Measurements from ENCODE around the gene KIF1C.

KIF1C gene

DNA sequence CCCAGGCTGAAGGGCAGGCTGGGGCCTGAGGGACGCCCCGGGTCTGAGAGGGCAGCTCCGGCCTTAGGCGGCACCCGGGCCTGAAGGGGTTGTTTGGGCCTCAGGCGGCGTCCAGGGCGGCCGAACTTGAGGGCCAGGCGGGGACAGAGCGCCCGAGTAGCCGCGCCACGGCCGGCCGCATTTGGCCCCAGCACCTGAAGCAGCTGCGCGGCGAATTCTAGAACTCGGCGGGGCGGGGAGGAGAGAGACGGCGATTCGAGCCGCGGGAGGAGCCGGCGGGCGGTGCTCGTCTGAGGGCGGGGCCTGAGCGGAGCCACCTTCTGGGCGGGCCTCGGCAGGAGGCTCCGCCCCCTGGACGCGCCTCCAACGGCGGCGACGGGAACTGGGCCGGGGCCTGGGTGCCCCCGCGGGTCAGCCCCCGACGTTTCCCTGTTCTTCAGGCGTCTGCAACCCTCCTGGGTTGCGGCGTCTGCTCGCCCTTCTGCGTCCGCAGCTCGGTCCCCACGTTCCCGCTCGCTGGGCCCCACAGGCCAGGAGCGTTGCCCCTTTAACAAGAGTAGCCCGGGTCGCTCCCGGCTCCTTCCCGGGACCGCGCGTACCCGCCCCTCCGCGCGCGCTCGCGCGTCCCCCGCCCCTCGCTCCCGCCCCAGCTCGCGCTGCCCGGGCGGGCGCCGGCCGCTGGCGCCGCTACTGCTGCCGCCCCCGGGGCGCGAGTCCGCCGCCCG, at the start of gene KIF1C, which contains the start of gene INCA1:
Gene KIF1C, plus strand, starts transcription at position 649 of the 725 bp plus-strand sequence. CDS start 2,297 bp downstream, outside the sequence.
Gene INCA1, minus strand, starts transcription at position 221 of the 725 bp plus-strand sequence. CDS start 3,085 bp downstream, outside the sequence.
- DNase-seq, result peak; percentile 41 to 97 (median 90)

DNA sequence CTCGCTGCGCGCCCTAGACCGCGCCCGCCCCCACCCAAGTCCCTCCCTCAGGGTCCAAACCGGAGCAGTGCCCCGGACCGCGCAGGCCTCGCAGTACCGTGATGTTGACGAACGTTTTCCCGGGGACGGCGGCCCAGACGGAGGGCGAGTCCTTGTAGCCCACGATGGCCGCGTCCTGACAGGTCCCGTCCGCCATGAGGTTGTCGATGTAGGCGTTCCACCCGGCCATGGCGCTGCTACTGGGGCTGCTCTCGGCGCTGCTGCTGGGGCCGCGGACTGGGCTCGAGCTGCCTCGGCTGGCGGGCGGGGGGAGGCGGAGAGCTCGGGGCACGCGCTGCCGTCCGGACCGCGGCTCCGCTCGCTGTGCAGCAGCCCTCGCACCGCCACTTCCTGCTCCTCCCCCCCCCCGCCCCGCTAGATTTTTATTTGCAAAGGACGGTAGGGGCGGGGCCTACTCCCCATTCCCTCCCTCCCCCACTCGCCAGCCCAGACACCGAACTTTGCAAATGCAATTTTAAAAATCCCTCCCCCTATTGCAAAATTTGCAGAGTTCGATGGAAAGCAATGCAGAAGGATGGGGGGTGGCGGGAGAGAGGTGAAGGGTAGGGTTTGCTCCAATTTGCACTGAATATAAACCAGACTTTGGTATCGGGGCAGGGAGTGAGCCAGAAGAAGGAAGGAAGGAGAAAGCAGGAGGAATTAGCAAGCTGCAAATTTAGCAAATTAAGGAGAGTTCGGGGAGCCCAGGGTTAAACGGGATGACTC, 49.4 kb upstream of the KIF1C start, which contains the start of gene PFN1:
Gene PFN1, minus strand, starts transcription at position 365 of the 765 bp plus-strand sequence. Its CDS starts 136 bp downstream, at position 229.
- DNase-seq, result peak in 13 of 14 donors; percentile 55 to 92 (median 82)

DNA sequence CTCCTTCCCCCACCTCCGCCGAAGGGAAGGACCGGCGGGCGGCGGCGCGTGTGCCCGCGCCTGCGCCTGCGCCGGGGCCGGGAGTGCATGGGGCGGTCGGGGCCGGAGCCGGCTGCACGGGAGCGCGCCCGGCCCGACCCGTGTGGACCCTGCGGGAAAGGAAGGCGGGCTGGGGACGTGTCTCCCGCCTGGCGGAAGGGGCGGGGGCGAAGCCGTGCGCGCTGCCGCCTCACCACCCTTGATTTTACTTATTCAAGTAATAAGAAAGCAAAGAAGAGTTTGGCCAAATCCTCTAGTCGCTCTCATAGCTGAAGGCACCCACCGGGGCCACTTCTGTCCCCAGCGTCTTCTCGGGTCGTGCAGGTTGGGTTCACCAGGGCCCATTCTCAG, 48.8 kb upstream of the KIF1C start:
- peak in 12 of 14 donors; percentile 55 to 92 (median 80) for DNase-seq

DNA sequence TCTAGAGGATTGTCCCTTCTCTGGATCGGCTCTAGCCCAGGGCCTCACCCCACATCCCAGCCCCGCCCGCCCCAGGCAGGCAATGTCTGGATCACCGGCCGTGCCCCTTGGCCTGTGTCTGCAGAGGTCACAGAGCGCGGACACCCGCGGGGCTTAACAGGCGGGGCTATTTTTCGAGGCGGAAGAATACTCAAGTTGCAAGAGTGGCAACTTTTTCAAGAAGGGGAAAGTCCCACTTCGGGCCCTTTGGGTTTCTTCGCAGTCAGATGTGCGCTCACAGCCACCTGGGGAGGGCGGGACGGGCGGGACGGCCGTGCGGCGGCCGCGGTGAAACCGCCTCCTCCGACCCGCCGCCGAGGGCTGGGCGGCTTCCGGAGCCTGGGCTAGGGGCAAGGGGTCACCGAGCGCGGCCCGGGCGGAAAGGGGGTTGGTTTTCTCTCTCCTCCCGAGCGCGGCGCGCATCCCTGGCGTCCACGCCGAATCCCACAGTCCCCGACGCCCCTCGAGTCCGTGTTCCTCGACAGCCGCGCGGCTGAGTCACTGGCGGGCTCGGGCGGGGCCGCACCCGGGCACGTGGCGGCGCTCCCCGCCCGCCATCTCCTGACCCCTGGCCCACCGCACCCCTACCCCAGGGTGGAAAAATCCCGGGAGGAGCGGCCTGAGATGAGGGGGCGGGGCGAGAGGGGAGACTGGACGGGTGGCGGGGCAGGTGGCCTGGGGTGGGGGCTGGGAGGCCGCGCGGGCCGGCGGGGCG, 48.3 kb upstream of the KIF1C start:
- peak in 9 of 14 donors; percentile 24 to 86 (median 51) for DNase-seq

DNA sequence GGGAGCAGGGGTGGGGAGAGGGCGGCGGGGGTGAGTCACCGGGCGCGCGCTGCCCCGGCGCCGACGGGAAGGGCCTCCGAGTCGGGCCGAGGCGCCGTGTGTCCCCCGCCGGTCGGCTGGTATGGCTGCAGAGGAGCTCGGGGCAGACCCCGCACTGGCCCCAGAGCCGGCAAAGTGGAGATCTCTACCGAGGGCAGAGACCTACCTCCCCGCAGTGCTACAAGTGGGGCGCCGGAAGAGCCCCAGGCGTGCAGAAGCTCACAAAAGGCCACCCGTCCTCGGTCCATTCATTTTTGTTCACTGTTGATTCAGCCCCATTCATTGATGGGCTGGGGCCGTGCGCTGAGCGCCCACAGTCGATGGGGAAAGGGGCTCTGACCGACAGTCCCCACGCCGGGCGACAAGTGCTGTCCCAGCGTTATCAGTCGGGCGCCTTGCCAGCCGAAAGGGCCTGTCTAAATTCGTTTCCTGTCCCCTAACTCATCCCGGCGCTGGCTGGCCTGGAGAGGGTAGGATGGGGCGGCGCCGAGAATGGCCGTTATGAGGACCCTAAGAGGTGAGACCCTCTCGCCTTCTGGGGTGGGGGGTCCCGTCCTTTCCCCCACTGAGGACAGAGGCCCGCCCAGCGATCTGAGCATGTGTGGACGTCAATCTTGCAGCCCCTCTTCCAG, 47.5 kb upstream of the KIF1C start:
- DNase-seq, result peak in 1 of 14 donors; percentile 56

DNA sequence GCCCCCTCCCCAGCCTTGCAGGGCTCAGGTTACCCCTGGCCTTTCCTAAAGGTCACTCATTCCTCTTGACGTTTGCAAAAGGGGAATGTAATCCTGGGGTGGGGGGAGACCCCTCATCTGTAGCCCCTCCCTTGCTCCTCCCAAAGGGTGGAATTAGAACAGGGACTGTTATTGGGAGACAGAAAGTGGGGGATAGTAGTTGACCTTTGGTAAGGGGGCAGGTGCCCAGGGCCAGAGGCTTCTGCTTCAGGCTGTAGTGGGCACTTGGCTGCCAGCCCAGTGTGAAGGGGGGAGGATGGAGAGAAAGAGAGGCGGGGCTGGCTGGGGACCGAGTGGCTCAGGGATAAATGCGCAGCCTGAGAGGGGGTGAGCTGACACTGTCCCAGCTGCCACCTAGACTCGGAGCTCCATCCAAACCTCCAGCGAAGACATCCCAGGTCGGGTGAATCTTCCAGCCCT, 47.0 kb upstream of the KIF1C start, which contains the start of gene ENO3:
Gene ENO3, plus strand, starts transcription at position 374 of the 459 bp plus-strand sequence. CDS start 711 bp downstream, outside the sequence.
- no peak for DNase-seq

DNA sequence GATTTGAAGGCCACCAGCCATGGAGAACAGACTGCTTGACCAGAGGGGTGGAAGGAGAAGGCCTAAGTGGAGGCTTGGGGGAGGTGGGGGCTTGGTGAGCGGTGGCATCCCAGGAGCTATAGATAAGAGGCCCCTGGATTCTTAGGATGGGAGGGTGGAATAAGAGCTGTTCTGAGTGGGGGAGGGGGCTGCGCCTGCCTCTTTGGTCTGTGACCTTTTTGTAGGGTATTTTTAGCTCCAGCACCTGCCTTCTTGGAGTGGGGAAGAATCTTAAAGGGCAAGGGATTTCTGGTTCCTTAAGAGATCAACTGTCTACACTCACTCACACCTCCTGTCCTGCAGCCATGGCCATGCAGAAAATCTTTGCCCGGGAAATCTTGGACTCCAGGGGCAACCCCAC, 46.3 kb upstream of the KIF1C start:
- no peak for DNase-seq

DNA sequence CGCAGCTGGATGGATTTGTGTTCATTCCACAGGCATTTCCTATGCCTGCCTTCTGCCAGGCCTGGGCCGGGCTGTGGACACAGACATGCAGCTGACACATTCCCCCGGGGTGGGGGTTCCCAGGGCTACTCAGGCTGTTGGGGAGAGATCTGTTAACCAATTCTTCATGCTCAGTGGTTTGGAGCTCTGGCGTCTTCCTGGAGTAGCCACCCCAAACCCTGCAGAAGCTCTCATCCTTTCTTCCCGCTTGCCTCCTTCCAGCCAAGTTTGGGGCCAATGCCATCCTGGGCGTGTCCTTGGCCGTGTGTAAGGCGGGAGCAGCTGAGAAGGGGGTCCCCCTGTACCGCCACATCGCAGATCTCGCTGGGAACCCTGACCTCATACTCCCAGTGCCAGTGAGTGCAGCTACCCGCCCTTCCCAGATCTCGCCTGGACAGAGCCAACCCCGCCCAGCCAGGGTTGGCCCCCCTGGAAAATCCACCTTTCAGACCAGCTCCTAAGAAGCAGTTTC, 44.2 kb upstream of the KIF1C start:
- DNase-seq, result no peak

GRCh38 chr17:4955091-4955490, 42.7 kb upstream of the KIF1C start:
- no peak for DNase-seq

- no peak for DNase-seq
Observed at GRCh38 chr17:4956493-4957061, 41.2 kb upstream of the KIF1C start.

DNA sequence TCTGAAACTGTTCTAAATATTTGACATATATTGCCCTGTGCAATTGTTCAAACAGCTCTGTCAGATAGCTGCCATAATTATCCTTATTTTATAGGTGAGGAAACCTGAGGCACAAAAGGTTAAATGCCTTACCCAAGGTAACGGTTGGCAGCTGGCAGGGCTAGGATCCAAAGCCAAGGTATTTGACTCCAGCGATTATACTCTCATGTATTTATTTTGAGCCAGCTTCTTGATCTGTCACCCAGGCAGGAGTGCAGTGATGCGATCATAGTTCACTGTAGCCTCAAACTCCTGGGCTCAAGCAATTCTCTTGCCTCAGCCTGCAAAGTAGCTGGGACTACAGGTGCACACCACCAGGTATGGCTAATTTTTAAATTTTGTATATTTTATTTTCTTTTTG, 39.6 kb upstream of the KIF1C start:
- no peak for DNase-seq

DNA sequence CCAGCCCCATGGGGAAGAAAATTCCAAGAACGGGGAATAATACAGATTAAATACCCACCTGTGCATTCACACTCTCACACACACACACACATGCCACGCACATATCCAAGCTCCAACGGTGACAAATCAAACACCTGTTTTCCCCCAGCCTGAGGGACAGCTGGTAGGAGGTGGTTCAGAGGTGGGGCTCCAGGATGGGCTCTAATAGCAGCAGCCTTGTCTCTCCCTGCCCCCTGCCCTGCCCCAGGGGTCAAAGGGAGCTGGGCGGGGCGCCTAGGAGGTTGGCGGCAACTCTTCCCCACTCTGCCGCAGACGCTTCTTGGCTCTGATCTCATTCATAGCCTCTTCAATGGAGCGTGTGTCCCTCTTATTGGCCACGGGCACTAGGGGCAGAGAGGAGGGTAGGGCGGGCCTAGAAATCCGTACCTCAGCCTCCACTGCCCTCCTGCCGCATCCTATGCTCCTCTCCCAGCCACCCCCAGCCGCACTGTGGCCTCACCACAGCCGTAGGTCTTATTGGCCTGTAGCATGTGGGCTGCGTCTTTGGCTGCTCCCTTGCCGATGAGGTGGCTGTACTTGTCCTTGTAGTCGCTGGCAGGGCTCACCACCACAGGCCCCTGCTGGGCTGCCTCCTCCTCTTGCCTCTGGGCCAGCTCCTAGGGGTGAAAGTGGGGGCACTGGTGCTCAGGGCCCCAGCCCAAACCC, 38.3 kb upstream of the KIF1C start:
- DNase-seq, result no peak

DNA sequence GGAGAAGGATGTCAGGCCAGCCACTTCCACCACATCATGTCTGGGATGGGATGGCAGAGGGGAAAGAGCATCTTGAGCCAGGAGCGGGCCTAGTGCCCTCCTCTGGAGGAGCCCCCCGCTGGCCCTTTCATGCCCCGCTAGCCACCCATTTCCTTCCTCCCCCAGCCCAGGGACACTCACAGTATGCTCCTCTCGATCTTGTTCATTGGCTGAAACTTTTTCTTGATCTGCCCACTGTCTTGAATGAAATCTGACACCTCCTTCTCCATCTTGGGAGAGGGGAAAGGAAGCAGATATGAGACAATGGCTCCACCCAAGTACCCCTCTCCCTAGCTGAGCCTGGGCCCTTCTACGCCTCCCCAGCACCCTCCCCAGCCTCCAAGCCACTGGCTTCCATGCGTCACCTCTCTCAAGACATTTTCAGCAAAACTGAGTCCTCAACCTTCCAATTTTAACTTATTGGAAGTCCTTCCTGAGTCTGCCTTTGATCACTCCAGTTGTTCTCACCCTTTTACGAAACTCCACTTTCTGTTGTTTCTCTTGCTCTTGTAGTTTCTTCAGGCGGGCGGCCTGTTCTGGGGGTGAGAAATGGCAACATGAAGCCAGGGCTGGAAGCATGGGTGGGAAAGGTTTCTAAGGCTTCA, 37.3 kb upstream of the KIF1C start:
- no peak for DNase-seq

DNA sequence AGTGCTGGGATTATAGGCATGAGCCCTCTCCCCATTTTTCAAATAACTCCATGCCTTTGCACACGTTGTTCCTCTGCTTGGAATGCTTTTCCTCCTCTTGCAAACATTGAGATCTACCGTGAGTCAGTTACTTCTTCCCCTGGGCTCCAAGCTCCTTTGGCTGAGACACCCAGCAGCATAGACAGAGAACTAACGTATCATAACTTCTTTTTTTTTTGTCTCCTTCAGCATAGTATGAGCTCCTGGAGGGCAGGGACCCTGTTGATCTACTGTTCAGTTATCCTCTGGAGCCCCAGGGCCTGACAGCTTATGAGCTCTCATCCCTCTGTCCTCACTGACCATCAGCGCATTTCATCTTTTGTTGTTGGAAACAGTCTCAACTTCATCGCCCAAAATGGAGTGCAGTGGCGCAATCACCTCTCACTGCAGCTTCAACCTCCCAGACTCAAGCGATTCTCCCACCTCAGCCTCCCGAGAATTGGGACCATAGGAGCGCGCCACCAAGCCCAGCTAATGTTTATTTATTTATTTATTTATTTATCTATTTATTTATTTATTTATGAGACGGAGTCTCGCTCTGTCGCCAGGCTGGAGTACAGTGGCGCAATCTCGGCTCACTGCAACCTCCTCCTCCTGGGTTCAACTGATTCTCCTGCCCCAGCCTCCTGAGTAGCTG, 32.3 kb upstream of the KIF1C start:
- DNase-seq, result no peak

DNA sequence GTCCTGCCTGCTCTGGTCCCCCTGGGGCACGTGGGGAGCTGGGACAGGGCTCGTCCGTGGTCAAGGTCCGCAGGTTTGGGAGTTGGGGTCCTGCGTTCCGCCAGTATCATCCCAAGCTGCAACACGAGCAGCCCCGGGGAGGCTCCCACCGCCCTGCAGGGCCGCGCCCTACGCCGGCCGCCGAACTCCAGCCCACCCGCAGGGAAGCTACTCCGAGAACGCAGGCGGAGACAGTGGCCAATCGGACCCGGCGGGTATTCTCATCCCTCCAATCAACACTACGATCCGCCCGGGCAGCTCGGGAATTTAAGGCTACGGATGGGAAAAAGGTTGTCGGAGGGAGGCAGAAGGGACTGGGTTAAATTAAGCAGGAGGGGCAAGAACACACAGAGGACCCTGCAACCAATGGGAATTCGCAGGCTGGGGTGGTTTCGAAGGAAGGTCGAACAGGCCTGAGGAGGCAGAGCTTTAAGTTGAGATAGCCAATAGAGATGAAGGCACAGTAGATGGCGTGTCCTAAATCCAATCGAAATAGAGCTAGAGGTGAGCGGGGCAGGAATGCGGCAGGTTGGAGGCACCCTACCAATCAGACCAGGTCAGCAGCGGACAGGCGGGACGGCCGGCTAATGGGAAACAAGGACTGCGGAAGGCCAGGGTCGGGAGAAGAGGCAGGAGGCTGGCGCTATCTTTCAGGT, 30.8 kb upstream of the KIF1C start:
- peak in 13 of 14 donors; percentile 94 to 100 (median 99) for DNase-seq

- DNase-seq, result peak; percentile 94 to 100 (median 99)
Observed at GRCh38 chr17:4967539-4968485, 29.9 kb upstream of the KIF1C start, which contains the start of gene SPAG7. Gene SPAG7, minus strand, starts transcription at chr17:4967817. Its CDS starts 13 bp downstream, at chr17:4967804.

DNA sequence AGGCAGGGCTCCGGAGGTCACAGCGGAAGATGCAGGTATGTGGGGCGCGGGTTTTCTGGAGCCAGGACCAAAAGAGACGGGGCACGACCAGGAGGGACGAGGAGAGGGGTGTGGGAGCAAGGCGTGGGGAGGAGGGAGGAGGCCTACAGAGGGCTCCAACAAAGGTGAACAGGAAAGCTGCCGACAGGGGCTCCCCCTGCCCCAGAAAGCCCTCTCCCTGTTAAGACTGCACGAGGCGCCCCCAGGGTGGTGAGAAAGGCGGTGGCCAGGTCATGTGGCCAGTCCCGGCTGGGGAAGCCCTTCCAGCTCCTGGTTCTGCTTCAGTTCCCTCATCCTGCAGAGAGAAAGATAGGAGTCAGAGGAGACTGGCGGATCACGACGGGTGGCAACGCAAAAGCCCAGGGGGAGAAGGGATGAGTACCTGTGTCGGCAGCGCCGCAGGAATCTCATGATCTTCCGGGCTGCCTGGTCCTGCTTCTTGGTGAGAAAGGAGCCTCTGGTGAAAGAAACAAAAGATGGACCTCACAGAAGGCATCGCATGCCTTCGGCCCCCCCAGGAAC, 29.2 kb upstream of the KIF1C start:
- DNase-seq, result peak in 6 of 14 donors; percentile 32 to 49 (median 36)

Data from C1 segment of cervical spinal cord (tissue), 14 donors.